ENCODE measurements around the gene CTAGE15.
"Not testable (repeated sequence)": the region's sequence is repeated elsewhere in the genome, so short reads cannot be mapped to it uniquely, and the experiment has no call there.

Gene CTAGE15

GRCh38 chr7:143620058-143620457, 48.5 kb downstream of the CTAGE15 start:
- H3K36me3 ChIP-seq (ENCODE audit: control insufficient read depth, insufficient read depth, low read length); H3K27ac ChIP-seq; H3K9ac ChIP-seq; H3K4me1 ChIP-seq; H3K4me3 ChIP-seq (ENCODE audit: low read depth, low read length); H3K9me3 ChIP-seq (ENCODE audit: control insufficient read depth, low read length); H3K27me3 ChIP-seq (ENCODE audit: control insufficient read depth, insufficient read depth, low read length); H3K4me2 ChIP-seq (ENCODE audit: low read length); H2AFZ ChIP-seq; H3K79me2 ChIP-seq: not testable (repeated sequence)
- TF ChIP-seq CTCF (IDR thresholded peaks at IDR 0.05) = peak; percentile 40

- H3K4me1 ChIP-seq; H3K4me3 ChIP-seq (ENCODE audit: low read depth, low read length); H3K79me2 ChIP-seq; H3K9ac ChIP-seq; H3K36me3 ChIP-seq (ENCODE audit: control insufficient read depth, insufficient read depth, low read length); H3K27ac ChIP-seq; H3K4me2 ChIP-seq (ENCODE audit: low read length); H3K9me3 ChIP-seq (ENCODE audit: control insufficient read depth, low read length); H2AFZ ChIP-seq; H3K27me3 ChIP-seq (ENCODE audit: control insufficient read depth, insufficient read depth, low read length): not testable (repeated sequence)
Measured at GRCh38 chr7:143620646-143621045, 49.0 kb downstream of the CTAGE15 start, which contains the start of gene TCAF2. Gene TCAF2 (plus strand): TSS chr7:143620974.

GRCh38 chr7:143621175-143621574, 49.6 kb downstream of the CTAGE15 start:
- not testable (repeated sequence) for H3K4me3 ChIP-seq (ENCODE audit: low read depth, low read length); H3K27me3 ChIP-seq (ENCODE audit: control insufficient read depth, insufficient read depth, low read length); H3K9me3 ChIP-seq (ENCODE audit: control insufficient read depth, low read length); H3K27ac ChIP-seq; H3K79me2 ChIP-seq; H3K36me3 ChIP-seq (ENCODE audit: control insufficient read depth, insufficient read depth, low read length); H2AFZ ChIP-seq; H3K9ac ChIP-seq; H3K4me1 ChIP-seq; H3K4me2 ChIP-seq (ENCODE audit: low read length)

- not testable (repeated sequence) for H3K4me1 ChIP-seq; H3K9me3 ChIP-seq (ENCODE audit: control insufficient read depth, low read length); H3K79me2 ChIP-seq; H3K36me3 ChIP-seq (ENCODE audit: control insufficient read depth, insufficient read depth, low read length); H3K27me3 ChIP-seq (ENCODE audit: control insufficient read depth, insufficient read depth, low read length); H2AFZ ChIP-seq; H3K4me2 ChIP-seq (ENCODE audit: low read length); H3K27ac ChIP-seq; H3K4me3 ChIP-seq (ENCODE audit: low read depth, low read length); H3K9ac ChIP-seq
Measured at GRCh38 chr7:143622130-143622529, 50.5 kb downstream of the CTAGE15 start.

Data from parathyroid adenoma (tissue), 2 donors.